Caco-2 (cell line): ENCODE measurements around the gene GSS. TPM values are rescaled to one million over a fixed set of nuclear protein-coding genes. Genes with fewer than 3 reads are reported as not detected.

Experiments
- BruUV-seq: library from RNA; stranded (reverse); fragments of 400-500 nt; replicated peaks from 2 replicates; lab custom pipeline; 2021; lab: Mats Ljungman, UMichigan
- CTCF ChIA-PET: fragments of 300-600 bp; sonication (Branson Sonifier 250); formaldehyde crosslinking; loops from one replicate; lab custom pipeline; 2022; ENCODE audit warnings: antibody characterized with exemption; lab: Charles Lee
- POLR2A ChIA-PET: fragments of 300-600 bp; sonication (Branson Sonifier 250); formaldehyde crosslinking; loops from one replicate; lab custom pipeline; 2022; ENCODE audit warnings: antibody characterized with exemption; lab: Charles Lee
- DNase-seq, 2 experiments: peaks; one replicate each; pipeline versions ENCODE4 v3.0.0 to v3.0.0-alpha.2; 2020 to 2022
- H3K27me3 ChIP-seq: replicated peaks from 2 replicates; pipeline ENCODE4 v1.6.0; 2011; ENCODE audit warnings: low read length; ENCODE audit not compliant: control insufficient read depth, insufficient read depth
- H3K36me3 ChIP-seq: 2 replicates; pipeline ENCODE4 v1.5.1; 2011; ENCODE audit warnings: low read length; ENCODE audit not compliant: control insufficient read depth, insufficient read depth
- H3K4me1 ChIP-seq: fragments of 250-450 bp; sonication (Bioruptor Pico); 2 replicates; pipeline ENCODE4 v1.5.1; 2020; ENCODE audit warnings: mild to moderate bottlenecking
- H3K4me3 ChIP-seq: 2 replicates; pipeline ENCODE4 v1.5.1; 2011; ENCODE audit warnings: low read depth, mild to moderate bottlenecking, control low read depth, low read length
- H3K9me3 ChIP-seq: fragments of 250-450 bp; sonication (Bioruptor Pico); 2 replicates; pipeline ENCODE4 v1.5.1; 2020; ENCODE audit warnings: mild to moderate bottlenecking, moderate library complexity
- H3K27ac Mint-ChIP-seq: one replicate; pipeline ENCODE4 v1.8.0; 2022; ENCODE audit warnings: mixed read lengths; ENCODE audit not compliant: unreplicated experiment
- H3K27me3 Mint-ChIP-seq: one replicate; pipeline ENCODE4 v1.8.0; 2022; ENCODE audit warnings: mixed read lengths; ENCODE audit not compliant: insufficient read depth, unreplicated experiment
- H3K36me3 Mint-ChIP-seq: one replicate; pipeline ENCODE4 v1.8.0; 2022; ENCODE audit warnings: mild to moderate bottlenecking, mixed read lengths; ENCODE audit not compliant: insufficient read depth, unreplicated experiment
- H3K4me1 Mint-ChIP-seq: one replicate; pipeline ENCODE4 v1.8.0; 2022; ENCODE audit warnings: low read depth, mixed read lengths; ENCODE audit not compliant: unreplicated experiment
- H3K4me3 Mint-ChIP-seq: one replicate; pipeline ENCODE4 v1.8.0; 2022; ENCODE audit warnings: mild to moderate bottlenecking, moderate library complexity, mixed read lengths; ENCODE audit not compliant: unreplicated experiment
- H3K9me3 Mint-ChIP-seq: one replicate; pipeline ENCODE4 v1.8.0; 2022; ENCODE audit warnings: mixed read lengths; ENCODE audit not compliant: unreplicated experiment
- intact Hi-C: fragments of 100-400 bp; cut with micrococcal nuclease; formaldehyde crosslinking; loops from one replicate; pipeline ENCODE4 v1.10.0; 2022; ENCODE audit not compliant: unreplicated experiment
- total RNA-seq: library from RNA; stranded (reverse); gene quantifications from 2 replicates; pipeline ENCODE4 v1.2.3, GENCODE V29; 2022
- TF ChIP-seq, protein P1 (sequence below), 2 experiments: fragments of 200-600 bp in 1 of 2; IDR thresholded peaks; 1 replicate in 1 of 2; 2 replicates in 1 of 2; pipeline versions ENCODE4 v1.5.1 to v1.8.0; 2011 to 2022; ENCODE audit warnings: antibody characterized with exemption in 1 of 2, control low read depth in 1 of 2, inconsistent platforms in 1 of 2, low read depth in 1 of 2, low read length in 1 of 2, mild to moderate bottlenecking in 1 of 2, moderate library complexity in 1 of 2; ENCODE audit not compliant: insufficient read depth in 1 of 2, severe bottlenecking in 1 of 2, unreplicated experiment in 1 of 2

Gene GSS
- total RNA-seq, 1 experiment from 2014 or later: 138 TPM

DNA sequence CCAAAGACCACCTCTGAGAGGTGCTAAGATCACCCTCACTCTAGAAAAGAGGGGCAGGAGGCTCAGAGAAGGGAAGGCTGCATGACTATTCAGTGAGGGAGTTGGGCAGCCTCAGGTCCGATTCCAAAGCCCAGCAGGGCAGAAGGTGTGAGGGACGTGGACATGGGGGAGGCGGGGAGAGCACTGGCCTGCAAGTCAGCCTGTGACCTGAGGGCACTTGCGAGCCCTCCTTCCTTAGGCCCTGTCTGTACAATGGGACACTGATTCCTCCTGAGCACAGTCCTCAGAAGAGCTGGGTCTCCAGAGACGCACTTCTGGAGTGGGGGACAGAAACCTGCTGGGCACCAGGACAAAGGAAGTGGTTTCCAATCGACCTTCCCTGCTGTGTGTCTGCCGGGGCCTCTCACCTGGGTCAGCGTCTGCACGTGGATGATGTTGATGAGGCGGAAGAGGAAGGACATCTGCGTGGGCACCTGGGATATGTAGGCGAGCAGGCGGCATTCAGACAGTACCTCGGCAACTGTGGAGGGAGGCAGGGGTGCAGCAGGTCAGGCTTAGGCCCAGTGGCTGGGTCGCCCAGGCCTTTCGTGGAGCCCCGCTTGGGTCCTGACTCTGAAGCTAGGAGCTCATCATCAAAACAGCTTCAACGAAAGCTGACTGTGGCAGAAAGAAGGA lies 48.6 kb upstream of the GSS start:
- ChIA-PET POLR2A (no interaction called here), CTCF (interaction anchor here (0.8 to 4.3 kb wide), 2 partner anchors 68 to 130 kb away, joined by 3 to 17 read pairs; no protein-coding TSS in a partner anchor)
- no peaks in the 10 kb centered on the region for H3K4me1 Mint-ChIP-seq
- no peak overlapping the region for H3K4me3 Mint-ChIP-seq
- DNase-seq: peak in 1 of 2 experiments; percentile 45
- H3K9me3 Mint-ChIP-seq: no peaks in the 10 kb centered on the region
- peaks cover 40% of the 10 kb centered on the region for H3K36me3 ChIP-seq
- TF ChIP-seq, protein P1, sequence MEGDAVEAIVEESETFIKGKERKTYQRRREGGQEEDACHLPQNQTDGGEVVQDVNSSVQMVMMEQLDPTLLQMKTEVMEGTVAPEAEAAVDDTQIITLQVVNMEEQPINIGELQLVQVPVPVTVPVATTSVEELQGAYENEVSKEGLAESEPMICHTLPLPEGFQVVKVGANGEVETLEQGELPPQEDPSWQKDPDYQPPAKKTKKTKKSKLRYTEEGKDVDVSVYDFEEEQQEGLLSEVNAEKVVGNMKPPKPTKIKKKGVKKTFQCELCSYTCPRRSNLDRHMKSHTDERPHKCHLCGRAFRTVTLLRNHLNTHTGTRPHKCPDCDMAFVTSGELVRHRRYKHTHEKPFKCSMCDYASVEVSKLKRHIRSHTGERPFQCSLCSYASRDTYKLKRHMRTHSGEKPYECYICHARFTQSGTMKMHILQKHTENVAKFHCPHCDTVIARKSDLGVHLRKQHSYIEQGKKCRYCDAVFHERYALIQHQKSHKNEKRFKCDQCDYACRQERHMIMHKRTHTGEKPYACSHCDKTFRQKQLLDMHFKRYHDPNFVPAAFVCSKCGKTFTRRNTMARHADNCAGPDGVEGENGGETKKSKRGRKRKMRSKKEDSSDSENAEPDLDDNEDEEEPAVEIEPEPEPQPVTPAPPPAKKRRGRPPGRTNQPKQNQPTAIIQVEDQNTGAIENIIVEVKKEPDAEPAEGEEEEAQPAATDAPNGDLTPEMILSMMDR (IDR thresholded peaks at IDR 0.05; ENCODE audit: insufficient read depth in 1 of 2, low read depth in 1 of 2, low read length in 1 of 2, severe bottlenecking in 1 of 2, unreplicated experiment in 1 of 2): no peak
- H3K4me1 ChIP-seq: no peaks in the 10 kb centered on the region
- peaks cover 95% of the 10 kb centered on the region for H3K36me3 Mint-ChIP-seq
- H3K9me3 ChIP-seq: no peaks in the 10 kb centered on the region
- no TSS peak for BruUV-seq
- H3K27me3 Mint-ChIP-seq: no peaks in the 10 kb centered on the region
- H3K27ac Mint-ChIP-seq: peak overlapping the region; percentile 9
- H3K27me3 ChIP-seq: no peaks in the 10 kb centered on the region
- intact Hi-C loops: loop anchor here (5.0 kb wide), 1 partner anchor 132 kb away; the partner anchor contains the start of gene GGT7
- no peak overlapping the region for H3K4me3 ChIP-seq

DNA sequence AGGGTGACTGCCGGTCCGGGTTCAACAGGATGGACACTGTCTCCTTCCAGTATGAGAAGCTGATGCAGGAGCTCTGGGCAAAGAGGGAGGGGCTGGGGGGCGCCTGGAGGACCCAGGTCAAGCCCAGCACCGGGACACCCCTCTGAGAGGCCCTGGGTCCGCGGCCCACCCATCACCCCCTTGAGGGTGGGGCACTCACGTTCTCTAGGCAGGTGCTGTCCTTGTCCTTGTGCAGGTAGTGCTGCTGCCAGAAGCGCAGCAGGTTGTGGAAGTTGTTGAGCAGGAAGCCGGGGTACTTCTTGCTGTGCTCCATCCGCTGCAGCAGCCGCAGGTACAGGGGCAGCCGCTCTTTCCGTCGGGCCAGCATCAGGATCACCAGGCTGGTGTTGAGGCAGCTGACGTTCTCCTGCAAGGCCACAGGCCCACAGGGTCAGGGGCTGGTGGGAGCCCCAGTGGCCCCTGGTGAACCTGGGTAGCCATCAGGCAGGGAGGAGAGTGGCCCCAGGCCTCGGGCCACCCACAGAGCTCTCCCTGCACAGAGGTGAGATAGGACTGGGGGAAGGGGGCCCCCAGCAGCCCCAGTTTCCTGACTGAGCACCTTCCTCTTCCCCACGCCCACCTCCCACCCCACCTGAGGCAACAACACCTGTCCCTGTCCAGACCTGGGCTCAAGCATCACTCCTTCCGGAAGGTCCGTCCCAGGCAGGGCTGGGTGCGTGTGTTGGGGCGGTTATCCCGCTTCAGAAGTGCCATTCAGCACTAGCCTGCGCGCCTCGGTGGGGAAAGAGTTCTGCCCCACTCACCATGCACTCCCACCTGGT lies 47.8 kb upstream of the GSS start:
- peak in 1 of 2 experiments; percentile 45 for DNase-seq
- no peaks in the 10 kb centered on the region for H3K27me3 Mint-ChIP-seq
- H3K4me1 Mint-ChIP-seq: no peaks in the 10 kb centered on the region
- H3K27ac Mint-ChIP-seq: peak overlapping the region; percentile 9
- TF ChIP-seq, protein P1 (IDR thresholded peaks at IDR 0.05; ENCODE audit: insufficient read depth in 1 of 2, low read depth in 1 of 2, low read length in 1 of 2, severe bottlenecking in 1 of 2, unreplicated experiment in 1 of 2): no peak
- no peaks in the 10 kb centered on the region for H3K27me3 ChIP-seq
- H3K36me3 Mint-ChIP-seq: peaks cover 95% of the 10 kb centered on the region
- intact Hi-C loops: loop anchor here (5.0 kb wide), 1 partner anchor 131 kb away; the partner anchor contains the start of gene GGT7
- no peak overlapping the region for H3K4me3 ChIP-seq
- H3K9me3 Mint-ChIP-seq: no peaks in the 10 kb centered on the region
- peaks cover 36% of the 10 kb centered on the region for H3K36me3 ChIP-seq
- H3K4me3 Mint-ChIP-seq: no peak overlapping the region
- no peaks in the 10 kb centered on the region for H3K4me1 ChIP-seq
- CTCF ChIA-PET: interaction anchor here (0.9 to 4.3 kb wide), 2 partner anchors 36 to 129 kb away, joined by 3 to 17 read pairs; no protein-coding TSS in a partner anchor
- POLR2A ChIA-PET: interaction anchor here (0.6 kb wide), 2 partner anchors 30 to 276 kb away, joined by 3 read pairs; no protein-coding TSS in a partner anchor
- BruUV-seq: no TSS peak
- no peaks in the 10 kb centered on the region for H3K9me3 ChIP-seq
